Measurements from ENCODE around the gene FAM98B. TPM values are rescaled to one million over a fixed set of nuclear protein-coding genes. Genes with fewer than 3 reads are reported as not detected.

FAM98B gene
- total and polyA plus RNA-seq, 2 of the 13 experiments (the other 11 are each of a cell fraction or from before 2014, with no cell fraction given): 3.7 to 4.7 TPM

GRCh38 chr15:38424101-38424552 is 29.8 kb upstream of the FAM98B start:
- 0 out of 5 replicates have a peak, but pooled peaks cover 0 to 2% of the 10 kb centered on the region in 2 experiments for H3K27me3 ChIP-seq (ENCODE audit: control insufficient read depth in 1 of 2, insufficient read depth in 2 of 2, low read length in 2 of 2)
- no peak overlapping the region for H2AFZ ChIP-seq (ENCODE audit: low read length)
- H3K36me3 ChIP-seq (replicated peaks in 1 of 2; ENCODE audit: control insufficient read depth in 1 of 2, insufficient read depth in 2 of 2, low read length in 2 of 2): no peaks in the 10 kb centered on the region
- H3K4me1 ChIP-seq (ENCODE audit: insufficient read depth, low read length): no peaks in the 10 kb centered on the region
- H3K4me2 ChIP-seq (ENCODE audit: low read depth, low read length): no peak overlapping the region
- no peaks in the 10 kb centered on the region for H3K79me2 ChIP-seq (ENCODE audit: insufficient read depth, low read length)
- no TSS peak for BruUV-seq (replicated peaks)
- DNase-seq (ENCODE audit: low spot score) (no peak), FAIRE-seq (no peak), ATAC-seq (no peak)
- no peaks in the 10 kb centered on the region for H4K20me1 ChIP-seq (ENCODE audit: insufficient read depth, low read length)
- no peak overlapping the region for H3K9ac ChIP-seq (ENCODE audit: insufficient read depth, low read depth, low read length)
- ChIA-PET CTCF (ENCODE audit: low intra/inter-chr PET ratio, low total read pairs) (no interaction called here), POLR2A (no interaction called here)
- in situ Hi-C loops (cut with HindIII; ENCODE audit: extremely low pct_ligation_motif_present, low pct_unique_long_range_greater_than_20kb) (no loop called here), intact Hi-C loops (cut with micrococcal nuclease; ENCODE audit: unreplicated experiment) (no loop called here)
- no peak overlapping the region for H3K27ac ChIP-seq (ENCODE audit: extremely low read length, insufficient read depth, low read length)
- no peaks in the 10 kb centered on the region for H3K9me3 ChIP-seq (ENCODE audit: low read length)
- WGBS (ENCODE audit: low lambda C conversion rate): 31% methylated on average over 4 of the region's 4 CpGs
- no peak for TF ChIP-seq MATR3 (CRISPR knock-in tag; IDR thresholded peaks at IDR 0.05)
- no peak for TF ChIP-seq RXRA (CRISPR knock-in tag; IDR thresholded peaks at IDR 0.05)
- TF ChIP-seq KDM4B (CRISPR knock-in tag; IDR thresholded peaks at IDR 0.05): no peak
- TF ChIP-seq ZSCAN25 (CRISPR knock-in tag; IDR thresholded peaks at IDR 0.05): no peak
- TF ChIP-seq MAX (IDR thresholded peaks at IDR 0.05): no peak
- TF ChIP-seq TBX2 (CRISPR knock-in tag; IDR thresholded peaks at IDR 0.05; ENCODE audit: borderline replicate concordance): no peak
- TF ChIP-seq ZNF547 (CRISPR knock-in tag; IDR thresholded peaks at IDR 0.05): no peak
- TF ChIP-seq, protein P1, sequence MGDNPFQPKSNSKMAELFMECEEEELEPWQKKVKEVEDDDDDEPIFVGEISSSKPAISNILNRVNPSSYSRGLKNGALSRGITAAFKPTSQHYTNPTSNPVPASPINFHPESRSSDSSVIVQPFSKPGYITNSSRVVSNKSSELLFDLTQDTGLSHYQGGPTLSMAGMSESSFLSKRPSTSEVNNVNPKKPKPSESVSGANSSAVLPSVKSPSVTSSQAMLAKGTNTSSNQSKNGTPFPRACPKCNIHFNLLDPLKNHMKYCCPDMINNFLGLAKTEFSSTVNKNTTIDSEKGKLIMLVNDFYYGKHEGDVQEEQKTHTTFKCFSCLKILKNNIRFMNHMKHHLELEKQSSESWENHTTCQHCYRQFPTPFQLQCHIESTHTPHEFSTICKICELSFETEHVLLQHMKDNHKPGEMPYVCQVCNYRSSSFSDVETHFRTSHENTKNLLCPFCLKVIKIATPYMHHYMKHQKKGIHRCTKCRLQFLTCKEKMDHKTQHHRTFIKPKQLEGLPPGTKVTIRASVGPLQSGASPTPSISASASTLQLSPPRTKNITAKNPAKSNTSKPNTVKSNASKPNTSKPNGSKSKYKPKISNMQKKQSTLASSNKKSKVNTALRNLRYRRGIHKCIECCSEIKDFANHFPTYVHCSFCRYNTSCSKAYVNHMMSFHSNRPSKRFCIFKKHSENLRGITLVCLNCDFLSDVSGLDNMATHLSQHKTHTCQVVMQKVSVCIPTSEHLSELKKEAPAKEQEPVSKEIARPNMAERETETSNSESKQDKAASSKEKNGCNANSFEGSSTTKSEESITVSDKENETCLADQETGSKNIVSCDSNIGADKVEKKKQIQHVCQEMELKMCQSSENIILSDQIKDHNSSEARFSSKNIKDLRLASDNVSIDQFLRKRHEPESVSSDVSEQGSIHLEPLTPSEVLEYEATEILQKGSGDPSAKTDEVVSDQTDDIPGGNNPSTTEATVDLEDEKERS (CRISPR knock-in tag; IDR thresholded peaks at IDR 0.05): no peak
- no peak for TF ChIP-seq ZNF256 (CRISPR knock-in tag; conservative IDR thresholded peaks at IDR 0.05)
- no peak for TF ChIP-seq ZNF432 (CRISPR knock-in tag; IDR thresholded peaks at IDR 0.05; ENCODE audit: borderline replicate concordance)
- TF ChIP-seq GMEB2 (CRISPR knock-in tag; IDR thresholded peaks at IDR 0.05; ENCODE audit: low read depth): no peak
- TF ChIP-seq HNRNPUL1 (IDR thresholded peaks at IDR 0.05; ENCODE audit: low read depth, low read length): no peak
- no peak for TF ChIP-seq ZNF713 (CRISPR knock-in tag; IDR thresholded peaks at IDR 0.05)
- no peak for TF ChIP-seq ZSCAN12 (CRISPR knock-in tag; IDR thresholded peaks at IDR 0.05)
- TF ChIP-seq, protein P2, sequence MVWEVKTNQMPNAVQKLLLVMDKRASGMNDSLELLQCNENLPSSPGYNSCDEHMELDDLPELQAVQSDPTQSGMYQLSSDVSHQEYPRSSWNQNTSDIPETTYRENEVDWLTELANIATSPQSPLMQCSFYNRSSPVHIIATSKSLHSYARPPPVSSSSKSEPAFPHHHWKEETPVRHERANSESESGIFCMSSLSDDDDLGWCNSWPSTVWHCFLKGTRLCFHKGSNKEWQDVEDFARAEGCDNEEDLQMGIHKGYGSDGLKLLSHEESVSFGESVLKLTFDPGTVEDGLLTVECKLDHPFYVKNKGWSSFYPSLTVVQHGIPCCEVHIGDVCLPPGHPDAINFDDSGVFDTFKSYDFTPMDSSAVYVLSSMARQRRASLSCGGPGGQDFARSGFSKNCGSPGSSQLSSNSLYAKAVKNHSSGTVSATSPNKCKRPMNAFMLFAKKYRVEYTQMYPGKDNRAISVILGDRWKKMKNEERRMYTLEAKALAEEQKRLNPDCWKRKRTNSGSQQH (CRISPR knock-in tag; IDR thresholded peaks at IDR 0.05; ENCODE audit: low read depth): no peak
- no peak for TF ChIP-seq ZNF543 (CRISPR knock-in tag; IDR thresholded peaks at IDR 0.05)
- TF ChIP-seq SRSF4 (IDR thresholded peaks at IDR 0.05; ENCODE audit: low read depth, low read length, poor library complexity, severe bottlenecking): no peak
- no peak overlapping the region for H3K4me3 ChIP-seq (replicated peaks in 1 of 3; ENCODE audit: insufficient read depth in 1 of 3, low read depth in 2 of 3, low read length in 3 of 3)
